A673 (cell line): ENCODE data around the gene EFCAB5.

Experiments
- CTCF ChIP-seq: fragments of 300-800, 200-600 bp; sonication (generic); conservative IDR thresholded peaks from 2 replicates; pipeline ENCODE4 v1.5.1; 2017; ENCODE audit warnings: low read depth, mild to moderate bottlenecking, antibody characterized with exemption, low read length, moderate library complexity, mixed read lengths
- EZH2 ChIP-seq: fragments of 200-600 bp; sonication (generic); IDR thresholded peaks from 2 replicates; pipeline ENCODE4 v1.6.1; 2017; ENCODE audit warnings: borderline replicate concordance, low read depth, mild to moderate bottlenecking, mixed read lengths, antibody characterized with exemption, low read length; ENCODE audit not compliant: poor library complexity, severe bottlenecking

DNA sequence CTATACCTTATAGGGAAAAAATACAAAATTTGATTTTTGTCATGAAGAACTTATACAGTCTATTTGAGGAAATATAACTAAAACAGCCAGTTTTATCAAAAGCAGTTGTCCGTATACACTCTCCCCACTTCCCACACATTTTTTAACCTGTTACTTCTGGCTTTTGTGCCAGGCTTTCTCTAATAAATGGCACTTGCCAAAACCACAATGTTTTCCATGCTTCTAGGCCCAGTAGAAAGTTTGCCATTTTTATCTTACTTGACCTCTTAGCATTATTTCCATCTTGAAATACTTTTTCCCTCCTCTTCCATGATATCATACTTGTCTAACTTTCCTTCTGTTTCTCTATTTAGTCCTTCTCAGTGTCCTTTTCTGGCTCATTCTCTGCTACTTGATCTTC is 38.8 kb downstream of the EFCAB5 start:
- no peak for TF ChIP-seq CTCF
- TF ChIP-seq EZH2 = no peak
